Neural cell (in vitro differentiated cells): ENCODE results near the gene COPS7A. TPM values are rescaled to one million over a fixed set of nuclear protein-coding genes. Genes with fewer than 3 reads are reported as not detected.

Experiments used
- H2AFZ ChIP-seq: fragments of 200-600, 300-800 bp; sonication (generic), shearing (Covaris generic); 2 replicates; pipeline ENCODE4 v1.6.0; 2014; ENCODE audit warnings: low read depth, mild to moderate bottlenecking, antibody characterized with exemption, low read length, moderate library complexity
- H3F3A ChIP-seq: fragments of 200-600 bp; shearing (Covaris generic); 2 replicates; pipeline ENCODE4 v1.6.1; 2016; ENCODE audit warnings: mild to moderate bottlenecking, moderate library complexity, mixed read lengths, antibody characterized with exemption, low read length; ENCODE audit not compliant: insufficient read depth, poor library complexity, severe bottlenecking
- H3K27ac ChIP-seq: fragments of 200-600, 300-800 bp; sonication (generic), shearing (Covaris generic); 2 replicates; pipeline ENCODE4 v1.5.1; 2014; ENCODE audit warnings: mild to moderate bottlenecking, low read length, moderate library complexity
- H3K27me3 ChIP-seq: fragments of 300-800, 200-600 bp; sonication (generic), shearing (Covaris generic); 2 replicates; pipeline ENCODE4 v1.6.0; 2014; ENCODE audit warnings: mild to moderate bottlenecking, low read depth, low read length, moderate library complexity; ENCODE audit not compliant: insufficient read depth
- H3K36me3 ChIP-seq: fragments of 300-800, 200-600 bp; sonication (generic), shearing (Covaris generic); 2 replicates; pipeline ENCODE4 v1.5.1; 2014; ENCODE audit warnings: mild to moderate bottlenecking, antibody characterized with exemption, low read length, moderate library complexity; ENCODE audit not compliant: insufficient read depth
- H3K4me2 ChIP-seq: fragments of 300-800, 200-600 bp; sonication (generic), shearing (Covaris generic); 2 replicates; pipeline ENCODE4 v1.6.0; 2014; ENCODE audit warnings: mild to moderate bottlenecking, low read length
- H3K4me3 ChIP-seq: fragments of 300-800, 200-600 bp; sonication (generic), shearing (Covaris generic); 2 replicates; pipeline ENCODE4 v1.5.1; 2014; ENCODE audit warnings: mild to moderate bottlenecking, low read length, moderate library complexity
- H3K79me2 ChIP-seq: fragments of 200-600 bp; shearing (Covaris generic); replicated peaks from 2 replicates; pipeline ENCODE4 v1.6.0; 2014; ENCODE audit warnings: mild to moderate bottlenecking, low read length, moderate library complexity; ENCODE audit not compliant: insufficient read depth
- H3K9ac ChIP-seq: fragments of 300-800, 200-600 bp; sonication (generic), shearing (Covaris generic); 2 replicates; pipeline ENCODE4 v1.6.1; 2016; ENCODE audit warnings: mild to moderate bottlenecking, low read length, mixed read lengths
- H3K9me2 ChIP-seq: fragments of 200-600 bp; shearing (Covaris generic); 2 replicates; pipeline ENCODE4 v1.6.1; 2016; ENCODE audit warnings: mild to moderate bottlenecking, low read length, mixed read lengths; ENCODE audit not compliant: insufficient read depth
- H3K9me3 ChIP-seq: fragments of 200-600, 300-800 bp; sonication (generic), shearing (Covaris generic); 2 replicates; pipeline ENCODE4 v1.6.1; 2016; ENCODE audit warnings: mild to moderate bottlenecking, mixed run types, low read length, moderate library complexity, mixed read lengths
- H4K20me1 ChIP-seq: fragments of 200-600 bp; shearing (Covaris generic); 2 replicates; pipeline ENCODE4 v1.6.1; 2016; ENCODE audit warnings: mild to moderate bottlenecking, mixed run types; ENCODE audit not compliant: insufficient read depth
- EP300 ChIP-seq: fragments of 450-650 bp; conservative IDR thresholded peaks from 2 replicates; pipeline ENCODE4 v1.6.1; 2014; ENCODE audit warnings: antibody characterized with exemption, mild to moderate bottlenecking, moderate library complexity; ENCODE audit not compliant: poor library complexity, severe bottlenecking
- EZH2 ChIP-seq: fragments of 200-600, 300-800 bp; shearing (Covaris generic), sonication (generic); IDR thresholded peaks from 2 replicates; pipeline ENCODE4 v1.6.1; 2014; ENCODE audit warnings: antibody characterized with exemption, low read length, borderline replicate concordance, mild to moderate bottlenecking; ENCODE audit not compliant: insufficient read depth, poor library complexity, severe bottlenecking
- MXI1 ChIP-seq: fragments of 450-650 bp; conservative IDR thresholded peaks from 2 replicates; pipeline ENCODE4 v1.6.1; 2014; ENCODE audit warnings: antibody characterized with exemption, mild to moderate bottlenecking; ENCODE audit not compliant: poor library complexity, severe bottlenecking
- POLR2AphosphoS5 ChIP-seq: IDR thresholded peaks from 2 replicates; pipeline ENCODE4 v1.6.1; 2012
- RAD21 ChIP-seq: fragments of 450-650 bp; conservative IDR thresholded peaks from 2 replicates; pipeline ENCODE4 v1.6.1; 2014; ENCODE audit warnings: antibody characterized with exemption, mild to moderate bottlenecking, moderate library complexity
- SMC3 ChIP-seq: fragments of 450-650 bp; conservative IDR thresholded peaks from 2 replicates; pipeline ENCODE4 v1.6.1; 2014; ENCODE audit warnings: antibody characterized with exemption, mild to moderate bottlenecking, moderate library complexity; ENCODE audit not compliant: poor library complexity
- TAF1 ChIP-seq: IDR thresholded peaks from 2 replicates; pipeline ENCODE4 v1.6.1; 2012; ENCODE audit warnings: low read depth
- polyA plus RNA-seq: library from polyadenylated mRNA; depleted of rRNA; stranded (reverse); fragments of >200 nt; gene quantifications from 2 replicates; pipeline ENCODE4 v1.2.3, GENCODE V29; 2014
- TF ChIP-seq, protein P1 (sequence below): IDR thresholded peaks from 2 replicates; pipeline ENCODE4 v1.6.1; 2012; ENCODE audit warnings: borderline replicate concordance

The COPS7A gene
- polyA plus RNA-seq, 1 donor from 2014 or later: 45.8 TPM

DNA sequence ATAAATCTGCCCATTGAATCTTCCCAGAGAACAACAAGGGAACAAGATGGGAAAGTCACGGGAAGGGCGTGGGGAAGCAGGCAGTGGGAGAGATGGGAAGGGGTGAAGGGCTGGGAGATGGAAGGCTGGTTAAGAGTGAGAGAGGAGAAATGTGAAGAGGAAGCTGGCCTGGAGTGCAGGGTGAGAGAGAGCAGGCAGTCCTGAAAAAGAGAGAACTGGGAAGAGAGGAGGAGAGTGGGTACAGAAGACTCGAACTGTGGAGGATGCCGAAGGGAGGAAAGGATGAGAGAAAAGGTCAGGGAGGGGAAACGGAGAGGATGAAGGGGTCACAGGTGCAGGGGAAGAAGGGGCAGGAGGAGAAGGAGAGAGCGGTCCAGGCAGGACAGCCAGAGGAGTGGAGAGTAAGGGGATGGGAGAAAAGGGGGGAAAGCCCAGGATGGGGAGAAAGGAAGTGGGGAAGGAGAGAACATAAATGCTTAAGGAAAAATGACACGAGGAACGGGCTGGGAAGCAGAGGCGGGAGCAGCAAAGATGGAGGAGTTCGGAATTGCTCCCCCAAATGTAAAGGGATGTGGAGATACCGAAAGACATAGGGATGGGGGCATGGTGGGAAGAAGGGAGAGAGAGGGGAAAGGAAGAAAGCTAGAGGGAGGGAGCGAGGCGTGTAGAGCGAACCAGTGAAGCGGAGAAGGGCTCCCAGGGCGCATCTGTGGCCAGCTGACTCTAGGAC lies 24.4 kb upstream of the COPS7A start:
- no peak for TF ChIP-seq EZH2
- TF ChIP-seq TAF1: no peak
- no peak for TF ChIP-seq SMC3
- TF ChIP-seq, protein P1, sequence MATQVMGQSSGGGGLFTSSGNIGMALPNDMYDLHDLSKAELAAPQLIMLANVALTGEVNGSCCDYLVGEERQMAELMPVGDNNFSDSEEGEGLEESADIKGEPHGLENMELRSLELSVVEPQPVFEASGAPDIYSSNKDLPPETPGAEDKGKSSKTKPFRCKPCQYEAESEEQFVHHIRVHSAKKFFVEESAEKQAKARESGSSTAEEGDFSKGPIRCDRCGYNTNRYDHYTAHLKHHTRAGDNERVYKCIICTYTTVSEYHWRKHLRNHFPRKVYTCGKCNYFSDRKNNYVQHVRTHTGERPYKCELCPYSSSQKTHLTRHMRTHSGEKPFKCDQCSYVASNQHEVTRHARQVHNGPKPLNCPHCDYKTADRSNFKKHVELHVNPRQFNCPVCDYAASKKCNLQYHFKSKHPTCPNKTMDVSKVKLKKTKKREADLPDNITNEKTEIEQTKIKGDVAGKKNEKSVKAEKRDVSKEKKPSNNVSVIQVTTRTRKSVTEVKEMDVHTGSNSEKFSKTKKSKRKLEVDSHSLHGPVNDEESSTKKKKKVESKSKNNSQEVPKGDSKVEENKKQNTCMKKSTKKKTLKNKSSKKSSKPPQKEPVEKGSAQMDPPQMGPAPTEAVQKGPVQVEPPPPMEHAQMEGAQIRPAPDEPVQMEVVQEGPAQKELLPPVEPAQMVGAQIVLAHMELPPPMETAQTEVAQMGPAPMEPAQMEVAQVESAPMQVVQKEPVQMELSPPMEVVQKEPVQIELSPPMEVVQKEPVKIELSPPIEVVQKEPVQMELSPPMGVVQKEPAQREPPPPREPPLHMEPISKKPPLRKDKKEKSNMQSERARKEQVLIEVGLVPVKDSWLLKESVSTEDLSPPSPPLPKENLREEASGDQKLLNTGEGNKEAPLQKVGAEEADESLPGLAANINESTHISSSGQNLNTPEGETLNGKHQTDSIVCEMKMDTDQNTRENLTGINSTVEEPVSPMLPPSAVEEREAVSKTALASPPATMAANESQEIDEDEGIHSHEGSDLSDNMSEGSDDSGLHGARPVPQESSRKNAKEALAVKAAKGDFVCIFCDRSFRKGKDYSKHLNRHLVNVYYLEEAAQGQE: no peak
- no peak for TF ChIP-seq EP300
- no peaks in the 10 kb centered on the region for H4K20me1 ChIP-seq
- no peaks in the 10 kb centered on the region for H3F3A ChIP-seq
- peak overlapping the region; percentile 96 for H3K9ac ChIP-seq
- peak overlapping the region; percentile 77 for H3K27ac ChIP-seq
- peak overlapping the region; percentile 97 for H3K4me3 ChIP-seq
- no peaks in the 10 kb centered on the region for H3K9me3 ChIP-seq
- peak overlapping the region; percentile 88 for H3K4me2 ChIP-seq
- H2AFZ ChIP-seq: peak overlapping the region; percentile 80
- H3K9me2 ChIP-seq: no peaks in the 10 kb centered on the region
- no peaks in the 10 kb centered on the region for H3K27me3 ChIP-seq
- H3K79me2 ChIP-seq: peaks cover 8% of the 10 kb centered on the region
- no peaks in the 10 kb centered on the region for H3K36me3 ChIP-seq

- peak overlapping the region; percentile 80 for H2AFZ ChIP-seq
- H3K4me2 ChIP-seq: peak overlapping the region; percentile 88
- peaks cover 8% of the 10 kb centered on the region for H3K79me2 ChIP-seq
- H3K36me3 ChIP-seq: no peaks in the 10 kb centered on the region
- no peaks in the 10 kb centered on the region for H4K20me1 ChIP-seq
- H3K27ac ChIP-seq: peak overlapping the region; percentile 77
- H3K4me3 ChIP-seq: peak overlapping the region; percentile 97
- no peaks in the 10 kb centered on the region for H3K27me3 ChIP-seq
- peak overlapping the region; percentile 96 for H3K9ac ChIP-seq
- no peaks in the 10 kb centered on the region for H3F3A ChIP-seq
- H3K9me2 ChIP-seq: no peaks in the 10 kb centered on the region
- no peaks in the 10 kb centered on the region for H3K9me3 ChIP-seq
- TF ChIP-seq, protein P1: peak; percentile 29
- TF ChIP-seq RAD21: no peak
- peak; percentile 53 for TF ChIP-seq TAF1
- TF ChIP-seq POLR2AphosphoS5: peak; percentile 3
- TF ChIP-seq MXI1: peak; percentile 22
These were observed 23.7 kb upstream of the COPS7A start for GRCh38 chr12:6699989-6700645.
